ENCODE data around the gene SLC35E3.

DNA sequence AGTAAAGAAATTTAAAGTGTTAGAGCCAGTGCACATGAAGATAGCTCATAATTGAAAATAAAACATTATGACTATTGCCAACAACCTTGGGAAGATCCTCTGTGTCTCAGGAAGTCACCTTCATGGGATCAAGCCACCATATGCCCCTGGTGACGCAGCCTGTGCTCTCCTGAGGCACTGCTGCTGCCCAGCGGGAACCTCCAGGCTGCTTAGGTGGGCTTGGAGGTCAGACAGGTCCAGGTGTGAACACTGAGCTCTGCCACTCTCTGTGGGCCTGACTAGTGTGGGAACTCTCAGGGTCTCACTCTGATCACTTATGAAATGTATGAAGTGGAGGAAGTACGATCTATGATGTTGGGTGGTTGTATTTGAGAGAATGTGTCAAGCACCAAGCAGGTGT is 16.7 kb downstream of the SLC35E3 start:
- TF ChIP-seq, protein P1, sequence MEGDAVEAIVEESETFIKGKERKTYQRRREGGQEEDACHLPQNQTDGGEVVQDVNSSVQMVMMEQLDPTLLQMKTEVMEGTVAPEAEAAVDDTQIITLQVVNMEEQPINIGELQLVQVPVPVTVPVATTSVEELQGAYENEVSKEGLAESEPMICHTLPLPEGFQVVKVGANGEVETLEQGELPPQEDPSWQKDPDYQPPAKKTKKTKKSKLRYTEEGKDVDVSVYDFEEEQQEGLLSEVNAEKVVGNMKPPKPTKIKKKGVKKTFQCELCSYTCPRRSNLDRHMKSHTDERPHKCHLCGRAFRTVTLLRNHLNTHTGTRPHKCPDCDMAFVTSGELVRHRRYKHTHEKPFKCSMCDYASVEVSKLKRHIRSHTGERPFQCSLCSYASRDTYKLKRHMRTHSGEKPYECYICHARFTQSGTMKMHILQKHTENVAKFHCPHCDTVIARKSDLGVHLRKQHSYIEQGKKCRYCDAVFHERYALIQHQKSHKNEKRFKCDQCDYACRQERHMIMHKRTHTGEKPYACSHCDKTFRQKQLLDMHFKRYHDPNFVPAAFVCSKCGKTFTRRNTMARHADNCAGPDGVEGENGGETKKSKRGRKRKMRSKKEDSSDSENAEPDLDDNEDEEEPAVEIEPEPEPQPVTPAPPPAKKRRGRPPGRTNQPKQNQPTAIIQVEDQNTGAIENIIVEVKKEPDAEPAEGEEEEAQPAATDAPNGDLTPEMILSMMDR (IDR thresholded peaks at IDR 0.05), result no peak
- no peak for TF ChIP-seq POLR2A (IDR thresholded peaks at IDR 0.05)

Measured in right lobe of liver (tissue), 4 donors.